Peyer's patch (tissue), 4 donors: ENCODE results near the gene EP400. TPM values are rescaled to one million over a fixed set of nuclear protein-coding genes. Genes with fewer than 3 reads are reported as not detected.

Source experiments
- DNase-seq, 3 donors: peaks; one replicate each; pipeline ENCODE4 v3.0.0-alpha.2; 2017 to 2019
- H3K27ac ChIP-seq, 4 donors: fragments of 200-600 bp; sonication (generic); one replicate each; pipeline ENCODE4 v1.5.1; 2016 to 2019
- H3K27me3 ChIP-seq, 2 donors: fragments of 200-600 bp; sonication (generic); one replicate each; pipeline ENCODE4 v1.5.1; 2019
- H3K36me3 ChIP-seq, 3 donors: fragments of 200-600 bp; sonication (generic); one replicate each; pipeline ENCODE4 v1.5.1; 2016 to 2019
- H3K4me1 ChIP-seq, 4 donors: fragments of 200-600 bp; sonication (generic); one replicate each; pipeline ENCODE4 v1.5.1; 2016 to 2019
- H3K4me3 ChIP-seq, 4 donors: fragments of 200-600 bp; sonication (generic); 1 replicate in 3 of 4; 2 replicates in 1 of 4; pipeline ENCODE4 v1.5.1; 2016 to 2019; ENCODE audit warnings: mild to moderate bottlenecking in 1 of 4
- H3K9me3 ChIP-seq, 4 donors: fragments of 200-600 bp; sonication (generic); one replicate each; pipeline ENCODE4 v1.5.1; 2016 to 2019; ENCODE audit warnings: mild to moderate bottlenecking in 1 of 4
- POLR2A ChIP-seq, 2 donors: fragments of 450-650 bp; IDR thresholded peaks; one replicate each; pipeline ENCODE4 v1.5.1; 2017; ENCODE audit warnings: antibody characterized with exemption in 2 of 2, mild to moderate bottlenecking in 2 of 2, moderate library complexity in 2 of 2
- total RNA-seq, 4 donors: library from RNA; depleted of rRNA; stranded (reverse); fragments of >200 nt; gene quantifications; one replicate each; pipeline ENCODE4 v1.1.0, GENCODE V29; 2016
- TF ChIP-seq, protein P1 (sequence below), 6 experiments: fragments of 450-650 bp in 4 of 6; fragments of 200-600 bp in 2 of 6; sonication (generic) in 1 of 6; IDR thresholded peaks; one replicate each; pipeline ENCODE4 v1.5.1; 2017 to 2019; ENCODE audit warnings: antibody characterized with exemption in 6 of 6, mild to moderate bottlenecking in 3 of 6, moderate library complexity in 1 of 6

The EP400 gene
- total RNA-seq, 4 donors from 2014 or later, result 22.1 to 60.2 (median 49.2) TPM

DNA sequence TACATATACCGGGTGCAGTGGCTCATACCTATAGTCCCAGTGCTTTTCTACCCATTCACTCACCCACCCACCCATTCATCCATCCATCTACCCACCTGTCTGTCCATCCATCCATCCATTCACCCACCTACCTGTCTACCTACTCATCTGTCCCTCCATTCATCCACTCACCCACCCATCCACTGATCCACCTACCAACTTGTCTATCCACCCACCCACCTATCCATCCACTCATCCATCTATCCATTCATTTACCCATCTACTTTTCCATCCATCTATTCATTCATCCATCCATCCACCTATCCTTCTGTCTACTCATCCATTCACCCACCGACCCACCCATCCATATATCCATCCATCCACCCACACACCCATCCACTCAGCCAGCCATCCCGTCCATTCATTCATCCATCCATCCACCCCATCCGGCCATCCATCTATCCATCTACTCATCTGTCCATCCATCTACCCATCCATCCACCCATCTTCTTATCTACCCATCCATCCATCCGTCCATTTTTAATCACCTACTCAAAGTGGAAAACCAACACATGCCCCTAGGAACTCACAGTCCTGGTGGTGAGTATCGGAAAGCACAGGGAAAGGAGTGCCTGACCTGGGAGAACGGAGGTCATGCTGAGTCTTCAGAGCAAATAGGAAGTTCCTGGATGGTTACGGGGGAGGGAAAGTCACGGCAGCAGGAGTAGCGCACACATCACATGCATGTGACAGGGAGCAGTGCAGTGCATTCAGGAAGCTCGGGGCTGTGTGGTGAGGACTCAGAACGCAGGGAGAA, 174.4 kb downstream of the EP400 start:
- peaks cover 0 to 66% (median 0%) of the 10 kb centered on the region in 3 donors for H3K36me3 ChIP-seq
- no peak for TF ChIP-seq POLR2A (IDR thresholded peaks at IDR 0.05)
- TF ChIP-seq, protein P1, sequence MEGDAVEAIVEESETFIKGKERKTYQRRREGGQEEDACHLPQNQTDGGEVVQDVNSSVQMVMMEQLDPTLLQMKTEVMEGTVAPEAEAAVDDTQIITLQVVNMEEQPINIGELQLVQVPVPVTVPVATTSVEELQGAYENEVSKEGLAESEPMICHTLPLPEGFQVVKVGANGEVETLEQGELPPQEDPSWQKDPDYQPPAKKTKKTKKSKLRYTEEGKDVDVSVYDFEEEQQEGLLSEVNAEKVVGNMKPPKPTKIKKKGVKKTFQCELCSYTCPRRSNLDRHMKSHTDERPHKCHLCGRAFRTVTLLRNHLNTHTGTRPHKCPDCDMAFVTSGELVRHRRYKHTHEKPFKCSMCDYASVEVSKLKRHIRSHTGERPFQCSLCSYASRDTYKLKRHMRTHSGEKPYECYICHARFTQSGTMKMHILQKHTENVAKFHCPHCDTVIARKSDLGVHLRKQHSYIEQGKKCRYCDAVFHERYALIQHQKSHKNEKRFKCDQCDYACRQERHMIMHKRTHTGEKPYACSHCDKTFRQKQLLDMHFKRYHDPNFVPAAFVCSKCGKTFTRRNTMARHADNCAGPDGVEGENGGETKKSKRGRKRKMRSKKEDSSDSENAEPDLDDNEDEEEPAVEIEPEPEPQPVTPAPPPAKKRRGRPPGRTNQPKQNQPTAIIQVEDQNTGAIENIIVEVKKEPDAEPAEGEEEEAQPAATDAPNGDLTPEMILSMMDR (IDR thresholded peaks at IDR 0.05), result no peak
- no peak overlapping the region for H3K4me3 ChIP-seq
- H3K27me3 ChIP-seq, result no peaks in the 10 kb centered on the region
- H3K27ac ChIP-seq, result no peak overlapping the region
- DNase-seq, result no peak
- H3K4me1 ChIP-seq, result no peaks in the 10 kb centered on the region
- no peaks in the 10 kb centered on the region for H3K9me3 ChIP-seq

- H3K27me3 ChIP-seq, result no peaks in the 10 kb centered on the region
- peaks cover 0 to 63% (median 0%) of the 10 kb centered on the region in 3 donors for H3K36me3 ChIP-seq
- no peaks in the 10 kb centered on the region for H3K4me1 ChIP-seq
- TF ChIP-seq, protein P1 (IDR thresholded peaks at IDR 0.05), result no peak
- no peak for TF ChIP-seq POLR2A (IDR thresholded peaks at IDR 0.05)
- H3K27ac ChIP-seq, result no peak overlapping the region
- no peak for DNase-seq
- H3K9me3 ChIP-seq, result no peaks in the 10 kb centered on the region
- H3K4me3 ChIP-seq, result no peak overlapping the region
Observed at GRCh38 chr12:132124766-132125425, 175.2 kb downstream of the EP400 start.

- Histone ChIP-seq H3K27me3 (no peaks in the 10 kb centered on the region), H3K4me3 (no peak overlapping the region), H3K36me3 (peaks cover 0 to 55% (median 0%) of the 10 kb centered on the region in 3 donors), H3K9me3 (no peaks in the 10 kb centered on the region), H3K4me1 (no peaks in the 10 kb centered on the region), H3K27ac (no peak overlapping the region)
- no peak for TF ChIP-seq POLR2A (IDR thresholded peaks at IDR 0.05)
- TF ChIP-seq, protein P1 (IDR thresholded peaks at IDR 0.05), result no peak
- no peak for DNase-seq
Observed at GRCh38 chr12:132125736-132126135, 176.0 kb downstream of the EP400 start.

DNA sequence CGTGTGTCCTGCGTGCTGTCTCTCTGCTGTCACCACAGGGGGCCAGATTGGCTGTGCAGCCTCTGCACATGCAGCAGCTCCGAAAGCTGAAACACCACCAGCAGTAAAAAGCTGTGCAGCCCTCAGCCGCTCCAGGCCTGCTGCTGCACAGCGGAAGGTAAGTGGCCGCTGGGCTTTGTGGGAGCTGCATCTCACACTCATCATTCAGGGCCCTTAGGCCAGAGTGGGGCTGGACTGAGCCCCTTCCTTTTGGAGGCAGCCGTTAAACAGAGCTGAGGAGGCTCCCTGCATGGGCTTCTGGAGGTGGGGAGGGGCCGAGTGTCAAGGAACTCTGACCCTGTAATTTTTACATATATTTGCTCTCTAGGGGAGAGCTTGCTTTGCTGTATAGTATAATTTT, 177.3 kb downstream of the EP400 start:
- peaks cover 0 to 42% (median 0%) of the 10 kb centered on the region in 3 donors for H3K36me3 ChIP-seq

GRCh38 chr12:132129007-132129406, 179.3 kb downstream of the EP400 start:
- TF ChIP-seq, protein P1 (IDR thresholded peaks at IDR 0.05), result no peak
- no peak for TF ChIP-seq POLR2A (IDR thresholded peaks at IDR 0.05)
- Histone ChIP-seq H3K4me3 (no peak overlapping the region), H3K27me3 (no peaks in the 10 kb centered on the region), H3K36me3 (peaks cover 0 to 32% (median 0%) of the 10 kb centered on the region in 3 donors), H3K27ac (no peak overlapping the region), H3K4me1 (no peaks in the 10 kb centered on the region), H3K9me3 (no peaks in the 10 kb centered on the region)
- DNase-seq, result no peak

More for the DNA sequence above, 177.3 kb downstream of the EP400 start:
- TF ChIP-seq POLR2A (IDR thresholded peaks at IDR 0.05), result no peak
- DNase-seq, result no peak
- H3K27ac ChIP-seq, result no peak overlapping the region
- H3K27me3 ChIP-seq, result no peaks in the 10 kb centered on the region
- H3K4me1 ChIP-seq, result no peaks in the 10 kb centered on the region
- H3K9me3 ChIP-seq, result no peaks in the 10 kb centered on the region
- no peak overlapping the region for H3K4me3 ChIP-seq

DNA sequence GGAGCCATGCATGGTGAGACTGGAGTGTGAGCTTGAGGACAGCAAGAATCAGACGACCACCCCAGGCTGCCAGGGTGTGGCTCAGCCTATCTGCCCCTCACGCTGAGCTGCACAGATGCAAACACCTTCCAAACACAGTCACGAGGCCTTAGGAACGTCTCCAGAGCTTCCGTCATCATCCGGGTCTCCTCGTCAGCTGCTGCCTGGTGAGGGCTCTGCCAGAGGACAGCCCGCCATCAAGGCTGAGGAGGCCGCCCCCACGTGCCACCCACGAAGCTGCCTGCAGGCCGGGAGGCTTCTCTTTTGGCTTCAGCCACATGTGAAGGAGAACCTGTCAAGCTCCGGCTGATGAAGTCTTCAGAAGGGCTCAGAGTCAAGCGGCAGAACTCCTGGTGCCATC, 180.9 kb downstream of the EP400 start:
- TF ChIP-seq POLR2A (IDR thresholded peaks at IDR 0.05), result no peak
- TF ChIP-seq, protein P1 (IDR thresholded peaks at IDR 0.05), result no peak
- Histone ChIP-seq H3K4me1 (no peaks in the 10 kb centered on the region), H3K27me3 (no peaks in the 10 kb centered on the region), H3K9me3 (no peaks in the 10 kb centered on the region), H3K4me3 (no peak overlapping the region), H3K27ac (no peak overlapping the region), H3K36me3 (peaks cover 0 to 21% (median 0%) of the 10 kb centered on the region in 3 donors)
- DNase-seq, result no peak
